Activated CD4-positive, alpha-beta T cell treated with anti-CD3 and anti-CD28 coated beads, Interleukin-2, amount 10 ng/mL, durations not matched to agents 7 days and 5 days (primary cell): ENCODE measurements around the gene ZNF263. TPM values are rescaled to one million over a fixed set of nuclear protein-coding genes. Genes with fewer than 3 reads are reported as not detected.

Experiments
- CTCF ChIA-PET: fragments of 350-600 bp; sonication (Branson Sonifier 250); formaldehyde crosslinking; loops from one replicate; lab custom pipeline; 2021; ENCODE audit warnings: antibody characterized with exemption; lab: Charles Lee
- POLR2A ChIA-PET: fragments of 350-600 bp; sonication (Branson Sonifier 250); formaldehyde crosslinking; loops from one replicate; lab custom pipeline; 2021; ENCODE audit warnings: antibody characterized with exemption; lab: Charles Lee
- DNase-seq: peaks from one replicate; pipeline ENCODE4 v3.0.0-alpha.2; 2020
- H3K27ac Mint-ChIP-seq: one replicate; pipeline ENCODE4 v1.8.0; 2021; ENCODE audit warnings: mild to moderate bottlenecking, moderate library complexity, mixed read lengths
- H3K27me3 Mint-ChIP-seq: one replicate; pipeline ENCODE4 v1.8.0; 2021; ENCODE audit warnings: mixed read lengths
- H3K36me3 Mint-ChIP-seq: one replicate; pipeline ENCODE4 v1.8.0; 2021; ENCODE audit warnings: low read depth, mixed read lengths
- H3K4me1 Mint-ChIP-seq: one replicate; pipeline ENCODE4 v1.8.0; 2021; ENCODE audit warnings: mixed read lengths
- H3K4me3 Mint-ChIP-seq: one replicate; pipeline ENCODE4 v1.8.0; 2021; ENCODE audit warnings: mild to moderate bottlenecking, moderate library complexity, mixed read lengths
- H3K9me3 Mint-ChIP-seq: one replicate; pipeline ENCODE4 v1.8.0; 2021; ENCODE audit warnings: mixed read lengths
- total RNA-seq, 2 experiments: library from RNA; stranded (reverse); gene quantifications; one replicate each; pipeline ENCODE4 v1.2.3, GENCODE V29; 2021

Gene ZNF263
- total RNA-seq, 2 experiments from 2014 or later: 25.7 to 25.9 TPM

DNA sequence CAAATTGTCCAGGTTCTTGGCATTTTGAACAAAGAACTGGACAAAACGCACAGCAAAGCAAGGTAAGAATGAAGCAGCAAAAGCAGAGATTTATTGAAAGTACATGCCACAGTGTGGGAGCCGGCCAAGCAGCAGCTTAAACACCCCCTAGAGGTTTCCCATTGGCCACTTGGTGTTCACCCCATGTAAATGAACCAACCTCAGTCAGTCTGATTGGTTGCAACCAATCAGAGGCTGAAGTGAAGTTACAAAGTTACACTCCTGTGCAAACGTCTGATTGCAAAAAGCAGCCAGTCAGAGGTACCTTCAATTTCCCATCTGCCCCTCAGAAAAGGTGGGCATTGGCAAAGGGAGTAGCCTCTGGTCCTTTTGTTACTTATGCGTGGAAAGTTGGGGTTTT is 8.8 kb upstream of the ZNF263 start:
- H3K27me3 Mint-ChIP-seq: peaks cover 13% of the 10 kb centered on the region
- H3K4me1 Mint-ChIP-seq: no peaks in the 10 kb centered on the region
- H3K4me3 Mint-ChIP-seq: no peak overlapping the region
- CTCF ChIA-PET: interaction anchor here (0.7 kb wide), 1 partner anchor 240 kb away, joined by 4 read pairs; no protein-coding TSS in a partner anchor
- H3K36me3 Mint-ChIP-seq: peaks cover 7% of the 10 kb centered on the region
- POLR2A ChIA-PET: no interaction called here
- peaks cover 22% of the 10 kb centered on the region for H3K9me3 Mint-ChIP-seq
- no peak overlapping the region for H3K27ac Mint-ChIP-seq
- no peak for DNase-seq

DNA sequence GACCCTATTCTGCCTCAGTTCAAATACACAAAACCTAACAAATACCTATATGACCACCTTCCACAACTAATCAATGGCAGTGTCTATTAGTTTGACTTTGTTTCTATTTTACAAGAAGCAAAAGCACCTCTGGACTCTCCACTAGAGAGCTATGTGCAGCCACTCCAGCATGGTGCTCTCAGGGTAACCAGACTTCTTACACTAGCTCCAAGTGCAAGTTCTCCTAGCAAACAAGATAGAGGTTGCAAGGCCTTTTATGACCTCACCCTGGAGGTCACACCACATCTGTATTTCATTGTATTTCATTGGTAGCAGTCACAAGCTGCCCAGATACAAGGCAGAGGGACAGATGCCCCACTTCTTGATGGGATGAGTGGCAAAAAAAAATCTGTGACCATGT is 8.3 kb upstream of the ZNF263 start:
- no peak overlapping the region for H3K27ac Mint-ChIP-seq
- H3K27me3 Mint-ChIP-seq: peaks cover 13% of the 10 kb centered on the region
- ChIA-PET CTCF (interaction anchor here (0.6 to 0.7 kb wide), 2 partner anchors 216 to 241 kb away, joined by 3 to 4 read pairs; no protein-coding TSS in a partner anchor), POLR2A (no interaction called here)
- no peak overlapping the region for H3K4me3 Mint-ChIP-seq
- peaks cover 7% of the 10 kb centered on the region for H3K36me3 Mint-ChIP-seq
- no peaks in the 10 kb centered on the region for H3K4me1 Mint-ChIP-seq
- no peak for DNase-seq
- H3K9me3 Mint-ChIP-seq: peaks cover 22% of the 10 kb centered on the region

DNA sequence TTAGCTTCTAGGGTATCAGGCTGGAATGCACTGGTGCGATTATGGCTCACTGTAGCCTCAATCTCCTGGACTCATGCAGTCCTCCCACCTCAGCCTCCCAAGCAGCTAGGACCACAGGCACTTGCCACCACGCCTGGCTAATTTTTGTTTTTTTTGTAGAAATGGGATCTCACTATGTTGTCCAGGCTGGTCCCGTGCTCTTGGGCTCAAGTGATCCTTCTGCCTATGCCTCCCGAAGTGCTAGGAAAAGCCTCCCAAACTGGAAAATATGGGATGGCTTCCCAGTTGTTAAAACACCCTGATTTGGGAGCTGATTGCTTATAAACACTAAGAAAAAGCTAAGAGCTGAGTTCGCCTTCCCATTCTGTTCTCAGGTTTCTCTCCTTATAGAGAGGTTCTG is 6.6 kb upstream of the ZNF263 start:
- H3K27me3 Mint-ChIP-seq: peaks cover 15% of the 10 kb centered on the region
- DNase-seq: no peak
- H3K27ac Mint-ChIP-seq: no peak overlapping the region
- H3K36me3 Mint-ChIP-seq: peaks cover 7% of the 10 kb centered on the region
- ChIA-PET POLR2A (no interaction called here), CTCF (interaction anchor here (1.0 to 1.2 kb wide), 2 partner anchors 10 to 76 kb away, joined by 3 to 8 read pairs; no protein-coding TSS in a partner anchor)
- peaks cover 22% of the 10 kb centered on the region for H3K9me3 Mint-ChIP-seq
- H3K4me1 Mint-ChIP-seq: peaks cover 3% of the 10 kb centered on the region
- H3K4me3 Mint-ChIP-seq: no peak overlapping the region

DNA sequence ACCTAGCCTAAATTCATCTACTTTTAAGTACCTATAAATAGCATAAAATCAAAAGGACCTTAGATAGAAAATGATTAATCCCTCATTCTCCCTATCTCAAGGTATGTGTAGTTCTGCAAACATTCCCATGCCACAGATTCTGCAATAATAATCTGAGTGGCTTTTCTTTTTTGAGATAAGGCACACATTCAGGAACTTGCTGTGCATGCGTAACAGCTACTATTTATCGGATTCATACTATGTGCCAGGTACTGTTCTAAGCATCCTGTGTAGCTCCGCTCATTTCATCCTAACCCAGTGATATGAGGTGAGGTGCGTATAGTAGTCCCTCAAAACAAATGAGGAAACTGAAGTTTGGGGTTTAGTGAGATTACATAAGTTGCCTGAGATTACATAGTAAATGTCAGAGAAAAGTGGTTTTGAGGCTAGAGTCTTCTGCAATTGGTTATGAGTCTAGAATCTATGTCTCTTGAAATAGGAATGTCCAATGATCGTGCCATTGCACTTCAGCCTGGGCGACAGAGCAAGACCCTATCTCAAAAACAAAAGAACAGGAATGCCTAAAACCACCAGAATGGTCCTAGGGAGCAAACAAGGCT is 2.0 kb upstream of the ZNF263 start:
- H3K4me1 Mint-ChIP-seq: peaks cover 30% of the 10 kb centered on the region
- peaks cover 28% of the 10 kb centered on the region for H3K36me3 Mint-ChIP-seq
- CTCF ChIA-PET: interaction anchor here (1.2 kb wide), 1 partner anchor 14 kb away, joined by 4 read pairs; no protein-coding TSS in a partner anchor
- H3K4me3 Mint-ChIP-seq: peak overlapping the region; percentile 90
- H3K9me3 Mint-ChIP-seq: peaks cover 22% of the 10 kb centered on the region
- DNase-seq: no peak
- POLR2A ChIA-PET: no interaction called here
- H3K27me3 Mint-ChIP-seq: peaks cover 15% of the 10 kb centered on the region
- no peak overlapping the region for H3K27ac Mint-ChIP-seq

DNA sequence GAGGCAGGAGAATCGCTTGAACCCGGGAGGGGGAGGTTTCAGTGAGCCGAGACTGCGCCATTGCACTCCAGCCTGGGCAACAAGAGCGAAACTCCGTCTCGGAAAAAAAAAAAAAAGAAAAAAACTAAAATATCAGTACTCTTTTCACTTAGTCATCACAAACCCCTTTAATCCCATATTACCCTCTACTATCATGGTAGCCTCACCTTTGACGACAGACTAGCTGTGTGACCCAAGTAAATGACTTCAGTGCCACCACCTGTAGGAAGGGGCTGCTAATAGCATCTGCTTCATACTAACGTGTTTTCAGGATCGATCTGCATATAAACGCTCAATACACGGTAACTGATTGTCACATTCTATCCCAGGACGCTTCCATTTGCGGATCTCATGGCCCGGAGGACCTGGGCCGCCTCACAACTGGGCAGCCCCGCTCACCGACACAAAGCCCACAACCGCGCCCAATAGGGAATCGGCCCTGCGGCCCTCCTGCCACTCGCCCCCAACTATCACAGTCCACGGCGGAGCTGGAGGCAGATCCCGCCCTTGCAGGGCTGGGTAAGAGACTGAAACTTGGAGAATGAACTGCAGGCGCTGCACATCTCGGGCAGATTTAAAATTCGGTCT is 1.1 kb upstream of the ZNF263 start:
- CTCF ChIA-PET: interaction anchor here (0.6 to 1.2 kb wide), 7 partner anchors 15 to 340 kb away, joined by 3 to 7 read pairs (median 3); partner anchors contain the start of gene OR1F1

DNA sequence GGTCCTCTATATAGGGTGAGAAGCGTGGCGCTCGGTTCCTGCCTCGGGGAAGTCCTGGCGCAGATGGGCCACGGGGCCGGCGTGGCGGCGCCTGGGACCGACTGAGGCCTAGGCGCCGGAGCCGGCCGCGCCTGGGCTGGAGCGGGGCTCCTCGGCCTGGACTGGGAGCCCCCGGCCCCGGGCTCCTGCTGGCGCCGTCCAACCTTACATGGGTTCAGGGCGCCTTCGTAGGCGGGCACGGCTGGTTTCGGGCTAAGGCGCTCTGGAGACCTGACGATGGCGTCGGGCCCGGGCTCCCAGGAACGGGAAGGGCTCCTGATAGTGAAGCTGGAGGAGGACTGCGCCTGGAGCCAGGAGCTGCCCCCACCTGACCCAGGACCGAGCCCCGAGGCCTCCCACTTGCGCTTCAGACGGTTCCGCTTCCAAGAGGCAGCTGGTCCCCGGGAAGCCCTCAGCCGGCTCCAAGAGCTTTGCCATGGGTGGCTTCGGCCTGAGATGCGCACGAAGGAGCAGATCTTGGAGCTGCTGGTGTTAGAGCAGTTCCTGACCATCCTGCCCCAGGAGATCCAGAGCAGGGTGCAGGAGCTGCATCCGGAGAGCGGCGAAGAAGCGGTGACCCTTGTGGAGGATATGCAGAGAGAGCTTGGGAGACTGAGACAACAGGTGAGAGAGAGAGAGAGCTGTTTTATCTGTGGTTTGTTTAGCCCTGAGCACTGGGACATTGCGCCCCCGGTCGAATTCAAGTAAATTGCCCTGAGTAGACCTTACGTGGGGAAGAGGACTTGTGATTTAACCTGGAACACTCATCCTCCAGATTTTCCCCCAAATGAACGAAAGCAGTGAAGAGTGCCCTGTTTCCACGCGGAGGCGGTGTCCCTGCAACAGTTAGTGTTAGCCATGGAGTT is 504 bp downstream of the ZNF263 start:
- POLR2A ChIA-PET: interaction anchor here (0.6 to 1.1 kb wide), 2 partner anchors 115 to 160 kb away, joined by 3 read pairs; partner anchors contain the start of gene NAA60
- peak overlapping the region; percentile 90 for H3K4me3 Mint-ChIP-seq
- peak overlapping the region; percentile 96 for H3K27ac Mint-ChIP-seq
- no peak for DNase-seq
- H3K36me3 Mint-ChIP-seq: peaks cover 50% of the 10 kb centered on the region
- H3K9me3 Mint-ChIP-seq: peaks cover 31% of the 10 kb centered on the region
- peaks cover 30% of the 10 kb centered on the region for H3K4me1 Mint-ChIP-seq
- peaks cover 2% of the 10 kb centered on the region for H3K27me3 Mint-ChIP-seq
- CTCF ChIA-PET: interaction anchor here (0.6 to 1.3 kb wide), 6 partner anchors 17 to 159 kb away, joined by 3 to 5 read pairs (median 3); partner anchors contain the start of genes NAA60, OR1F1 and ZNF597

More for the DNA sequence above, 1.1 kb upstream of the ZNF263 start:
- Mint-ChIP-seq H3K27ac (peak overlapping the region; percentile 96), H3K36me3 (peaks cover 36% of the 10 kb centered on the region), H3K9me3 (peaks cover 27% of the 10 kb centered on the region), H3K4me3 (peak overlapping the region; percentile 90), H3K27me3 (peaks cover 10% of the 10 kb centered on the region), H3K4me1 (peaks cover 30% of the 10 kb centered on the region)
- DNase-seq: no peak
- POLR2A ChIA-PET: interaction anchor here (0.6 to 1.0 kb wide), 2 partner anchors 18 to 294 kb away, joined by 4 to 8 read pairs; no protein-coding TSS in a partner anchor

DNA sequence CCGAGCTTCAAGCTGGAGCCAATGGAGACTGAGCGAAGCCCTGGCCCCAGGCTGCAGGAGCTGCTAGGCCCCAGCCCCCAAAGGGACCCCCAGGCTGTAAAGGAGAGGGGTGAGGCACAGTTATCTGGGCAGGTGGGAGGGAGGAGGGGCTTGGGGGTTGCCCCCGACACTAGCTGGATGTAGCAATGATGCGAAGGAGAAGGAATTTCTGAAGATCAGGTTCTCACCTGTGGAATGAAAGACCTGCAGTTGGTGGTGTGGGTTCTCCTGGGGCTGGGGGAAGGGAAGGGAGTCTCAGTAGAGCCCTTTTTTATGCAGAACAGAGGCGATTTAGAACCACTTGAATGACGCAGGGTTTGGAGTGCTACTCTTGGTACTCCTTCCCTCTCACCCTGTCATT is 1.8 kb downstream of the ZNF263 start:
- DNase-seq: no peak
- ChIA-PET CTCF (interaction anchor here (1.1 kb wide), 1 partner anchor 116 kb away, joined by 3 read pairs; the partner anchor contains the start of genes ZNF174 and ZSCAN32), POLR2A (no interaction called here)
- Mint-ChIP-seq H3K27ac (peak overlapping the region; percentile 25), H3K4me1 (peaks cover 30% of the 10 kb centered on the region), H3K27me3 (peaks cover under 1% of the 10 kb centered on the region), H3K4me3 (peak overlapping the region; percentile 90), H3K36me3 (peaks cover 64% of the 10 kb centered on the region), H3K9me3 (peaks cover 41% of the 10 kb centered on the region)

DNA sequence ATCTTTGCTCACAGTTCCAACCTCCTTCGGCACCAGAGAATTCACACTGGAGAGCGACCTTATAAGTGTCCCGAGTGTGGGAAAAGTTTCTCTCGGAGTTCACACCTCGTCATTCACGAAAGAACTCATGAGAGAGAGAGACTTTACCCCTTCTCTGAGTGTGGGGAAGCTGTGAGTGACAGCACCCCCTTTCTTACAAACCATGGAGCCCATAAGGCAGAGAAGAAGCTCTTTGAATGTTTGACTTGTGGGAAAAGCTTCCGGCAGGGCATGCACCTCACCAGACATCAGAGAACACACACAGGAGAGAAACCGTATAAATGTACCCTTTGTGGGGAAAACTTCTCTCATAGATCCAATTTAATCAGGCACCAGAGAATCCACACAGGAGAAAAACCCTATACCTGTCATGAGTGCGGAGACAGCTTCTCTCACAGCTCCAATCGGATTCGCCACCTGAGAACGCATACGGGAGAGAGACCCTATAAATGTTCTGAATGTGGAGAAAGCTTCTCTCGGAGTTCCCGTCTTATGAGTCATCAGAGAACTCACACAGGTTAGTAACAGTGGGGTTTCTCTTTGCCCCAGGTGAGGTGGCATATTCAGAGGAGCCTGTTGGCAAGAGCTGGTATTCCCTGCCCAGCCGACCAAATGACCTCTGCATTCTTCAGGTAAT is 6.8 kb downstream of the ZNF263 start:
- Mint-ChIP-seq H3K4me3 (no peak overlapping the region), H3K4me1 (peaks cover 8% of the 10 kb centered on the region), H3K27me3 (no peaks in the 10 kb centered on the region), H3K27ac (no peak overlapping the region), H3K9me3 (peaks cover 73% of the 10 kb centered on the region), H3K36me3 (peaks cover 91% of the 10 kb centered on the region)
- DNase-seq: no peak
- ChIA-PET CTCF (interaction anchor here (0.5 to 1.4 kb wide), 3 partner anchors 27 to 107 kb away, joined by 3 read pairs; no protein-coding TSS in a partner anchor), POLR2A (no interaction called here)

DNA sequence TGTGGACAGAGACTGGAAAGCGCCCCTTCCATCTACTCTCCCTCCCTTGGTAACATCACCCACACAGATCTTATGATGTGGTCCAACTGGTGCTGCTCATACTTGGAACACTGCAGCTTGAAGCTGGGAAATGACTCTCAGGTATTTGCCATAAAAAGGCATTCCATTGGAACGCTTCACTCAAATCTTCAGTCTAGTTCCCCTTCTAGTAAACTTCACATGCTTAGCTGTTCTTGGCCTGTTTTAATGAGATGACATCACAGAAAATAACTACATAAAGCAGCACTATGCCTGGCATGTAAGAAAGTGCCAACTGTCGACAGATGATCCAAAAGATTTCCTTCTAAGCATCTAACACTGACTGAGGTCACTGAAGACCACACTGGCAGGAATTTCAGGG is 9.3 kb downstream of the ZNF263 start:
- CTCF ChIA-PET: no interaction called here
- peaks cover 79% of the 10 kb centered on the region for H3K36me3 Mint-ChIP-seq
- no peak overlapping the region for H3K27ac Mint-ChIP-seq
- H3K4me1 Mint-ChIP-seq: no peaks in the 10 kb centered on the region
- H3K9me3 Mint-ChIP-seq: peaks cover 69% of the 10 kb centered on the region
- POLR2A ChIA-PET: no interaction called here
- no peaks in the 10 kb centered on the region for H3K27me3 Mint-ChIP-seq
- H3K4me3 Mint-ChIP-seq: no peak overlapping the region
- no peak for DNase-seq

DNA sequence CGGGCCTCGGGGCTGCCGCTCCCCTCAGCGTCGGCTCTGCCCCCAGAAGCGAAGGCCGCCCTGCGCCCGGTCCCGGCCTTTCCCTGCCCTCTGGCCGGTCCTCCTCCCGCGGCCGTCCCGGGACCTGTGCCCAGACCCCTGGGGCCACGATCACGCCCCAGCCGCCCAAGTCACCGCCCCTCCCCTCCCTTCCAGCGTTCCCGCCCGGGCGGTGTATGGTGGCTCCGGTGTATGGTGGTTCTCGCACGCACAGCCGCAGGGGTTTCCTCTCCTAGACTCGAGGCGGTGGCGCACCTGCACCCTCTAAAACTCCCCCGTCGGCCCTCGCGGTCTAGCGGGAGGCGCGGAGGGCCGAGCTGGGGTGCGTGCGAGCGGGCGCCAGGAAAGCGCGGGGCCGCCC is 11.9 kb downstream of the ZNF263 start:
- POLR2A ChIA-PET: no interaction called here

DNA sequence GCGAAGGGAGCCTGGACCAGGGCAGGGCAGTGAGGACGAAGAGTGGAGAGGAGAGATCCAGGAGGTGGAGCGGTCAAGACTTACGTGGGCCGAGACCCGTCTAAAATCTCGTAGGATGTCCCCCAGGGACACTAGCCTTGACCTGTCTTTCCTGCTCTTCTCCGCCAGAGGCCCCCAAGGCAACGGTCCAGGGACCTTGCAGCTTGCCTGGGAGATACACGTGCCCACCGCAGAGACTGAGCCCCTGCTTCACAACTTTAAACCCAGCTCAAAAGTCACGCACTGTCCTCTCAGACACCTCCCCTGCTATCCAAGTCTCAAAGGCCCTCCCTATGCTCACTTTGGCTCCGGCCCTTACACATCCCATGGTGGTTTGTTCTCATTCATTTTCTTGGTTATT is 12.5 kb downstream of the ZNF263 start:
- H3K27me3 Mint-ChIP-seq: no peaks in the 10 kb centered on the region
- ChIA-PET POLR2A (no interaction called here), CTCF (interaction anchor here (1.3 kb wide), 1 partner anchor 70 kb away, joined by 3 read pairs; no protein-coding TSS in a partner anchor)
- peak overlapping the region; percentile 57 for H3K27ac Mint-ChIP-seq
- no peak overlapping the region for H3K4me3 Mint-ChIP-seq
- no peak for DNase-seq
- H3K4me1 Mint-ChIP-seq: no peaks in the 10 kb centered on the region
- peaks cover 71% of the 10 kb centered on the region for H3K9me3 Mint-ChIP-seq
- peaks cover 71% of the 10 kb centered on the region for H3K36me3 Mint-ChIP-seq

More for the DNA sequence above, 11.9 kb downstream of the ZNF263 start:
- H3K4me3 Mint-ChIP-seq: no peak overlapping the region
- no peak for DNase-seq
- H3K4me1 Mint-ChIP-seq: no peaks in the 10 kb centered on the region
- peaks cover 71% of the 10 kb centered on the region for H3K36me3 Mint-ChIP-seq
- no peak overlapping the region for H3K27ac Mint-ChIP-seq
- H3K27me3 Mint-ChIP-seq: no peaks in the 10 kb centered on the region
- CTCF ChIA-PET: no interaction called here
- H3K9me3 Mint-ChIP-seq: peaks cover 70% of the 10 kb centered on the region

DNA sequence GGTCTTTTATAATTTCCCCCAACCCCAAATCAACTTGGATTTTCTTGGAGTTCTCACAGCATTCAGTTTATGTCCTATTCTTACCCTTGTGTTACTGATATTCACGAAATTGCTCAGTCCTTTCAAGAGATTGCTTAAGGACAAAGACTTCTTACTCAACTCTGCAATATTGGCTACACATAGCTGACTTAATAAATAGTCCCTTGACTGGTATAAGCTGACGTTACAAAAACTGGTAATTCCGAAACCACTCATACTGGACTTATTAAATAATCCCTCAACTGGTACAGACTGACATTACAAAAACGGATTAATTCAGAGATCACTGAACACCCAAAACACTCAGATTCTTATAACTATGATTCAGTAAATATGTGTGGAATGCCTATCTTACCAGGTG is 21.1 kb downstream of the ZNF263 start:
- peak overlapping the region; percentile 91 for H3K27ac Mint-ChIP-seq
- H3K27me3 Mint-ChIP-seq: no peaks in the 10 kb centered on the region
- peaks cover 23% of the 10 kb centered on the region for H3K4me1 Mint-ChIP-seq
- peaks cover 48% of the 10 kb centered on the region for H3K9me3 Mint-ChIP-seq
- H3K4me3 Mint-ChIP-seq: peak overlapping the region; percentile 74
- ChIA-PET CTCF (interaction anchor here (0.5 to 1.0 kb wide), 2 partner anchors 22 to 139 kb away, joined by 3 read pairs; partner anchors contain the start of genes NAA60 and ZNF597), POLR2A (no interaction called here)
- no peak for DNase-seq
- peaks cover 75% of the 10 kb centered on the region for H3K36me3 Mint-ChIP-seq
